Measurements from ENCODE around the gene GNAS-AS1. TPM values are rescaled to one million over a fixed set of nuclear protein-coding genes. Genes with fewer than 3 reads are reported as not detected.

Gene GNAS-AS1
- total and polyA plus RNA-seq, 2 donors (not counting 1 experiment from before 2014, with no cell fraction given) = 1.5 TPM; not detected in 1

DNA sequence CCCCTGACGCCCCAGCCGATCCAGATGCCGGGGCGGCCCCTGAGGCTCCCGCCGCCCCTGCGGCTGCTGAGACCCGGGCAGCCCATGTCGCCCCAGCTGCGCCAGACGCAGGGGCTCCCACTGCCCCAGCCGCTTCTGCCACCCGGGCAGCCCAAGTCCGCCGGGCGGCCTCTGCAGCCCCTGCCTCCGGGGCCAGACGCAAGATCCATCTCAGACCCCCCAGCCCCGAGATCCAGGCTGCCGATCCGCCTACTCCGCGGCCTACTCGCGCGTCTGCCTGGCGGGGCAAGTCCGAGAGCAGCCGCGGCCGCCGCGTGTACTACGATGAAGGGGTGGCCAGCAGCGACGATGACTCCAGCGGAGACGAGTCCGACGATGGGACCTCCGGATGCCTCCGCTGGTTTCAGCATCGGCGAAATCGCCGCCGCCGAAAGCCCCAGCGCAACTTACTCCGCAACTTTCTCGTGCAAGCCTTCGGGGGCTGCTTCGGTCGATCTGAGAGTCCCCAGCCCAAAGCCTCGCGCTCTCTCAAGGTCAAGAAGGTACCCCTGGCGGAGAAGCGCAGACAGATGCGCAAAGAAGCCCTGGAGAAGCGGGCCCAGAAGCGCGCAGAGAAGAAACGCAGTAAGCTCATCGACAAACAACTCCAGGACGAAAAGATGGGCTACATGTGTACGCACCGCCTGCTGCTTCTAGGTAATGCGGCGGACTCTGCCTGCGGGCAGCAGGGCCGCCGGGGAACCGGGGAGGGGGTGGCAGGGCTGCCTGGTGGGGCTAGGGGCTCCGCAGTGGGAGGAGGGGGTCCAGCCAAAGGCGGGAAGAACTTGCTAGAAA is 4.2 kb upstream of the GNAS-AS1 start:
- H3K9ac ChIP-seq (ENCODE audit: low read length) = peak overlapping the region; percentile 32
- H3K27me3 Mint-ChIP-seq = peaks cover 49% of the 10 kb centered on the region
- H3K4me2 ChIP-seq (replicated peaks; ENCODE audit: low read depth, low read length, poor library complexity, severe bottlenecking) = peak overlapping the region; percentile 76
- H3K4me1 Mint-ChIP-seq = peaks cover 31% of the 10 kb centered on the region
- no peaks in the 10 kb centered on the region for H3K9me3 Mint-ChIP-seq (ENCODE audit: insufficient read depth)
- peaks cover 0 to 39% (median 0%) of the 10 kb centered on the region in 3 donors for H3K9me3 ChIP-seq (ENCODE audit: control extremely low read depth in 1 of 3, control insufficient read depth in 2 of 3, insufficient read depth in 1 of 3, low read length in 2 of 3)
- POLR2A ChIA-PET = no interaction called here
- H3K4me3 ChIP-seq (ENCODE audit: control extremely low read depth in 1 of 5, extremely low read depth in 1 of 5, insufficient read depth in 1 of 5, low read depth in 2 of 5, low read length in 4 of 5) = peak overlapping the region in 4 of 5 experiments; percentile 13 to 40 (median 24)
- H4K20me1 ChIP-seq (ENCODE audit: control insufficient read depth, insufficient read depth, low read length, poor library complexity, severe bottlenecking) = no peaks in the 10 kb centered on the region
- peak overlapping the region; percentile 59 for H3K4me3 Mint-ChIP-seq
- TF ChIP-seq EZH2 (IDR thresholded peaks at IDR 0.05; ENCODE audit: borderline replicate concordance, insufficient read depth, low read depth, low read length, poor library complexity, severe bottlenecking) = no peak
- TF ChIP-seq, protein P1, sequence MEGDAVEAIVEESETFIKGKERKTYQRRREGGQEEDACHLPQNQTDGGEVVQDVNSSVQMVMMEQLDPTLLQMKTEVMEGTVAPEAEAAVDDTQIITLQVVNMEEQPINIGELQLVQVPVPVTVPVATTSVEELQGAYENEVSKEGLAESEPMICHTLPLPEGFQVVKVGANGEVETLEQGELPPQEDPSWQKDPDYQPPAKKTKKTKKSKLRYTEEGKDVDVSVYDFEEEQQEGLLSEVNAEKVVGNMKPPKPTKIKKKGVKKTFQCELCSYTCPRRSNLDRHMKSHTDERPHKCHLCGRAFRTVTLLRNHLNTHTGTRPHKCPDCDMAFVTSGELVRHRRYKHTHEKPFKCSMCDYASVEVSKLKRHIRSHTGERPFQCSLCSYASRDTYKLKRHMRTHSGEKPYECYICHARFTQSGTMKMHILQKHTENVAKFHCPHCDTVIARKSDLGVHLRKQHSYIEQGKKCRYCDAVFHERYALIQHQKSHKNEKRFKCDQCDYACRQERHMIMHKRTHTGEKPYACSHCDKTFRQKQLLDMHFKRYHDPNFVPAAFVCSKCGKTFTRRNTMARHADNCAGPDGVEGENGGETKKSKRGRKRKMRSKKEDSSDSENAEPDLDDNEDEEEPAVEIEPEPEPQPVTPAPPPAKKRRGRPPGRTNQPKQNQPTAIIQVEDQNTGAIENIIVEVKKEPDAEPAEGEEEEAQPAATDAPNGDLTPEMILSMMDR (IDR thresholded peaks at IDR 0.05) = no peak
- peaks cover 39 to 52% of the 10 kb centered on the region in 2 donors for H3K4me1 ChIP-seq (ENCODE audit: control insufficient read depth in 2 of 2, insufficient read depth in 2 of 2, low read length in 2 of 2)
- H2AFZ ChIP-seq (ENCODE audit: insufficient read depth, low read depth, low read length, poor library complexity, severe bottlenecking) = peak overlapping the region; percentile 46
- H3K27ac ChIP-seq (ENCODE audit: low read length in 2 of 2) = no peak overlapping the region
- WGBS (ENCODE audit: insufficient coverage) = 52% methylated on average over 75 of the region's 75 CpGs
- H3K27ac Mint-ChIP-seq = no peak overlapping the region
- intact Hi-C loops (cut with micrococcal nuclease) = loop anchor here (5.0 kb wide), 1 partner anchor 203 kb away; the partner anchor contains the start of gene STX16
- ATAC-seq (ENCODE audit: low read depth) (no peak), DNase-seq (peak; percentile 45)
- H3K27me3 ChIP-seq (replicated peaks in 1 of 4; ENCODE audit: control extremely low read depth in 1 of 4, control insufficient read depth in 3 of 4, insufficient read depth in 4 of 4, low read length in 3 of 4) = peaks cover 0 to 65% (median 28%) of the 10 kb centered on the region in 4 experiments
- no peaks in the 10 kb centered on the region for H3K36me3 ChIP-seq (replicated peaks in 1 of 2; ENCODE audit: control extremely low read depth in 1 of 2, control insufficient read depth in 1 of 2, extremely low read depth in 1 of 2, insufficient read depth in 2 of 2, low read length in 1 of 2)
- no peaks in the 10 kb centered on the region for H3K79me2 ChIP-seq (ENCODE audit: control insufficient read depth, insufficient read depth, low read length)
- CTCF ChIA-PET = no interaction called here

Measured in B cell (primary cell).